Daoy (cell line): ENCODE results near the gene TMED3. TPM values are rescaled to one million over a fixed set of nuclear protein-coding genes. Genes with fewer than 3 reads are reported as not detected.

Source experiments
- total RNA-seq: library from RNA; depleted of rRNA; stranded (reverse); fragments of >200 nt; shearing (Covaris generic); gene quantifications from 2 replicates; pipeline ENCODE4 v1.2.3, GENCODE V29; 2014; rRNA removed

TMED3 gene
- total RNA-seq, 1 experiment from 2014 or later, result 86.1 TPM

Other genes starting within 250 kb of the TMED3 start
- gene RASGRF1, start 220.3 kb upstream of the TMED3 start, total RNA-seq, result not detected in 2 replicates
- gene ANKRD34C, start 28.4 kb upstream of the TMED3 start, total RNA-seq, result not detected in 2 replicates
- gene MINAR1, start 121.2 kb downstream of the TMED3 start, total RNA-seq, result 0.48 and 1.3 TPM in 2 replicates